K562 (cell line): ENCODE results near the gene RELCH. TPM values are rescaled to one million over a fixed set of nuclear protein-coding genes. Genes with fewer than 3 reads are reported as not detected.

ENCODE experiments used
- ATAC-seq: fragments of 200-7000 bp; cut with Tn5 transposase; 3 replicates; pipeline ENCODE4 v1.9.1; 2020; ENCODE audit warnings: moderate library complexity
- BruUV-seq: library from RNA; stranded (reverse); fragments of 400-500 nt; replicated peaks from 2 replicates; lab custom pipeline; 2021; lab: Mats Ljungman, UMichigan
- CTCF ChIA-PET: fragments of 300-600 bp; formaldehyde crosslinking; extraction: SDS; loops from one replicate; lab custom pipeline; 2021; ENCODE audit warnings: low intra/inter-chr PET ratio; lab: Yijun Ruan, JAX
- POLR2A ChIA-PET: fragments of 300-600, 350-650 bp; sonication (Branson Sonifier 250); formaldehyde crosslinking; extraction: SDS; loops from one replicate; lab custom pipeline; 2021; ENCODE audit warnings: antibody characterized with exemption, inconsistent platforms; lab: Yijun Ruan, JAX
- DNase-seq, 4 experiments: peaks; one replicate each; pipeline versions ENCODE4 v3.0.0 to v3.0.0-alpha.2; 2011 to 2018; ENCODE audit warnings: low spot score in 3 of 4, mixed read lengths in 3 of 4; ENCODE audit errors: extremely low read depth in 1 of 4
- FAIRE-seq: peaks from 2 replicates; lab custom pipeline; 2011; peaks lifted over from hg19 to GRCh38; lab: Jason Lieb, UNC
- H2AFZ ChIP-seq: 2 replicates; pipeline ENCODE4 v1.6.0; 2011; ENCODE audit warnings: low read depth, low read length, control low read depth, inconsistent platforms
- H3K27ac ChIP-seq: fragments of 200-600 bp; 3 replicates; pipeline ENCODE4 v1.8.0; 2011; ENCODE audit warnings: low read depth, mild to moderate bottlenecking, control low read depth, inconsistent platforms, low read length, moderate library complexity, mixed read lengths; ENCODE audit errors: extremely low read depth
- H3K27me3 ChIP-seq, 2 experiments: fragments of 300-600 bp in 1 of 2; 2 replicates in 1 of 2; 3 replicates in 1 of 2; pipeline versions ENCODE4 v1.6.0 to v1.8.0; 2011; ENCODE audit warnings: inconsistent platforms in 2 of 2, low read length in 2 of 2, mild to moderate bottlenecking in 1 of 2, mixed read lengths in 1 of 2, moderate library complexity in 1 of 2; ENCODE audit not compliant: control insufficient read depth in 2 of 2, insufficient read depth in 2 of 2
- H3K36me3 ChIP-seq: fragments of 300-600 bp; 3 replicates; pipeline ENCODE4 v1.8.0; 2011; ENCODE audit warnings: mild to moderate bottlenecking, low read length, inconsistent platforms; ENCODE audit not compliant: control insufficient read depth, insufficient read depth
- H3K4me1 ChIP-seq, 2 experiments: fragments of 200-600 bp in 1 of 2; replicated peaks in 1 of 2; 2 replicates in 1 of 2; 3 replicates in 1 of 2; pipeline versions ENCODE4 v1.5.1 to v1.8.0; 2011; ENCODE audit warnings: inconsistent platforms in 2 of 2, low read length in 2 of 2, mild to moderate bottlenecking in 1 of 2, mixed read lengths in 1 of 2, moderate library complexity in 1 of 2; ENCODE audit not compliant: control insufficient read depth in 2 of 2, insufficient read depth in 2 of 2
- H3K4me2 ChIP-seq: 2 replicates; pipeline ENCODE4 v1.6.1; 2011; ENCODE audit warnings: low read length, control low read depth, inconsistent platforms, mixed read lengths; ENCODE audit not compliant: insufficient read depth
- H3K4me3 ChIP-seq: fragments of 200-600 bp; sonication (generic), shearing (Covaris generic); 2 replicates; pipeline ENCODE4 v1.5.1; 2016; ENCODE audit warnings: control low read depth, inconsistent platforms
- H3K79me2 ChIP-seq: fragments of 200-600 bp; 3 replicates; pipeline ENCODE4 v1.8.0; 2011; ENCODE audit warnings: low read length, inconsistent platforms; ENCODE audit not compliant: control insufficient read depth, insufficient read depth
- H3K9ac ChIP-seq, 2 experiments: 2 replicates each; pipeline versions ENCODE4 v1.6.0 to v1.6.1; 2011; ENCODE audit warnings: low read depth in 2 of 2, low read length in 2 of 2, control low read depth in 1 of 2, inconsistent platforms in 1 of 2, mild to moderate bottlenecking in 1 of 2, mixed read lengths in 1 of 2; ENCODE audit not compliant: insufficient read depth in 1 of 2
- H3K9me1 ChIP-seq: one replicate; pipeline ENCODE4 v1.6.0; 2011; ENCODE audit warnings: inconsistent platforms, mild to moderate bottlenecking, low read length, moderate library complexity; ENCODE audit not compliant: control insufficient read depth, insufficient read depth
- H3K9me3 ChIP-seq: replicated peaks from 2 replicates; pipeline ENCODE4 v1.5.1; 2011; ENCODE audit warnings: low read depth, low read length, inconsistent platforms; ENCODE audit not compliant: control insufficient read depth, insufficient read depth
- H4K20me1 ChIP-seq: replicated peaks from 2 replicates; pipeline ENCODE4 v1.6.1; 2011; ENCODE audit warnings: low read length, inconsistent platforms, mixed read lengths; ENCODE audit not compliant: control insufficient read depth, insufficient read depth
- ESRRB ChIP-seq: fragments of 250-450 bp; sonication (Bioruptor Pico); IDR thresholded peaks from 2 replicates; pipeline ENCODE4 v1.5.0; 2020; ENCODE audit warnings: mild to moderate bottlenecking, moderate library complexity, borderline replicate concordance
- ILK ChIP-seq: fragments of 450-650 bp; IDR thresholded peaks from 2 replicates; pipeline ENCODE4 v1.6.1; 2016; ENCODE audit warnings: missing genetic modification characterization, low read depth, mild to moderate bottlenecking, missing compliant biosample characterization, moderate library complexity, borderline replicate concordance
- IRF2 ChIP-seq: sonication (generic); formaldehyde crosslinking; IDR thresholded peaks from 2 replicates; pipeline ENCODE4 v1.8.1; 2022; ENCODE audit warnings: mild to moderate bottlenecking, missing genetic modification reagents
- TAL1 ChIP-seq: fragments of 450-650 bp; IDR thresholded peaks from 2 replicates; pipeline ENCODE4 v1.6.1; 2016; ENCODE audit warnings: mild to moderate bottlenecking
- ZNF644 ChIP-seq: fragments of 200-800 bp; sonication (Bioruptor generic); IDR thresholded peaks from 2 replicates; pipeline ENCODE4 v1.6.1; 2016; ENCODE audit warnings: low read depth, missing genetic modification characterization, missing compliant biosample characterization
- WGBS: fragments of 100-300 bp; shearing (Covaris generic); methylation state at CpG from one replicate; pipeline ENCODE4 v1.1.6; 2016; ENCODE audit warnings: low coverage, mixed read lengths; ENCODE audit not compliant: insufficient coverage; ENCODE audit errors: missing lambda C conversion rate; 5-methylcytosine and 5-hydroxymethylcytosine counted together
- in situ Hi-C: fragments of 300-500 bp; cut with MboI; formaldehyde crosslinking; loops from 4 replicates; pipeline ENCODE4 v1.15.0; 2018; ENCODE audit warnings: inconsistent platforms, mixed read lengths
- intact Hi-C: fragments of 100-400 bp; cut with micrococcal nuclease; formaldehyde crosslinking; loops from 2 replicates; pipeline ENCODE4 v1.14.2; 2022
- polyA plus RNA-seq, 8 experiments: library from polyadenylated mRNA; depleted of rRNA in 4 of 8; stranded (reverse) in 5 of 8; unstranded in 3 of 8; fragments of >200 nt; fragmentation: Nextera tagmentation in 2 of 8; fragmentation: Illumina TruSeq in 1 of 8; extraction: Ambion mirVana in 2 of 8; extraction: Trizol in 1 of 8; gene quantifications; 2 replicates each; pipeline versions ENCODE4 v1.2.1 to v1.2.3, GENCODE V29; 2011 to 2014; ENCODE audit warnings: inconsistent platforms in 1 of 8, missing spikeins in 1 of 8
- total RNA-seq, 7 experiments: library from RNA; depleted of rRNA in 6 of 7; stranded (reverse); fragments of >200 nt in 6 of 7; fragmentation: Illumina TruSeq in 2 of 7; extraction: Trizol in 2 of 7; gene quantifications; 2 replicates each; pipeline versions ENCODE4 v1.2.1 to v1.2.3, GENCODE V29; 2011 to 2021; ENCODE audit warnings: low replicate concordance in 1 of 7
- TF ChIP-seq, protein P1 (sequence below): sonication (generic); IDR thresholded peaks from 2 replicates; pipeline ENCODE4 v1.6.1; 2016
- TF ChIP-seq, protein P2 (sequence below): sonication (generic); formaldehyde crosslinking; IDR thresholded peaks from 2 replicates; pipeline ENCODE4 v1.8.1; 2022; ENCODE audit warnings: missing genetic modification reagents
- TF ChIP-seq, protein P3 (sequence below), 2 experiments: fragments of 150-350 bp in 1 of 2; IDR thresholded peaks; 2 replicates each; pipeline ENCODE4 v1.6.1; 2012 to 2016; ENCODE audit warnings: low read depth in 2 of 2, low read length in 2 of 2, mild to moderate bottlenecking in 1 of 2, moderate library complexity in 1 of 2

Gene RELCH
- total and polyA plus RNA-seq, 9 of the 15 experiments (the other 6 are each of a cell fraction or from before 2014, with no cell fraction given): 1.4 to 13.6 (median 7.6) TPM

DNA sequence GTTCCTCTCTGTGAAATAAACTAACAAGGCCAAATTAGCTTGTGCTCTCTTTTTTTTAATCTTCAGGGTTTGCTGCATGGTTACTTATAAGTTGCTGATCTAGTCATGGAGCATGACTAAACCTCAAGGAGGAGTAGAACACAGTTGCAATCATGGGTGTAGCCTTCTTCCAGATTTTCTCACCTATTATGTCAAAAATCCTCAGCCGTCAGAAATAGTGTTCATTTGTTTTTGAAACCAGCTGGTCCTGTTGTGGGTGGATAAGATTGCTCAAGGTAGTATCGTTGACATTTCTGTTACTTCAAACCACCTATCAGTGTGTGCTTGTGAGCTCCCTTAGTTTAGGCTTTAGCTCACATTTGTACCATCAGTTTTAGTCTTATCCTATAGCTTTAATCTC, 11.2 kb downstream of the RELCH start:
- H3K4me1 ChIP-seq: no peaks in the 10 kb centered on the region
- CTCF ChIA-PET: no interaction called here
- DNase-seq (peak in 1 of 4 experiments; percentile 9), ATAC-seq (peak; percentile 60)
- no peak overlapping the region for H2AFZ ChIP-seq
- no peaks in the 10 kb centered on the region for H4K20me1 ChIP-seq
- no peaks in the 10 kb centered on the region for H3K9me1 ChIP-seq
- 9% methylated on average over 2 of the region's 2 CpGs for WGBS
- H3K4me3 ChIP-seq: no peak overlapping the region
- H3K27ac ChIP-seq: no peak overlapping the region
- H3K27me3 ChIP-seq: no peaks in the 10 kb centered on the region
- TF ChIP-seq ILK: no peak
- TF ChIP-seq, protein P1, sequence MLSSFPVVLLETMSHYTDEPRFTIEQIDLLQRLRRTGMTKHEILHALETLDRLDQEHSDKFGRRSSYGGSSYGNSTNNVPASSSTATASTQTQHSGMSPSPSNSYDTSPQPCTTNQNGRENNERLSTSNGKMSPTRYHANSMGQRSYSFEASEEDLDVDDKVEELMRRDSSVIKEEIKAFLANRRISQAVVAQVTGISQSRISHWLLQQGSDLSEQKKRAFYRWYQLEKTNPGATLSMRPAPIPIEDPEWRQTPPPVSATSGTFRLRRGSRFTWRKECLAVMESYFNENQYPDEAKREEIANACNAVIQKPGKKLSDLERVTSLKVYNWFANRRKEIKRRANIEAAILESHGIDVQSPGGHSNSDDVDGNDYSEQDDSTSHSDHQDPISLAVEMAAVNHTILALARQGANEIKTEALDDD: 0 out of 2 replicates have a peak, but pooled peaks have one; percentile 12
- TF ChIP-seq, all 486 proteins: peak for 1
- no peak overlapping the region for H3K4me2 ChIP-seq
- peaks cover 78% of the 10 kb centered on the region for H3K79me2 ChIP-seq
- FAIRE-seq: peak; percentile 42
- H3K9ac ChIP-seq: no peak overlapping the region
- intact Hi-C loops (no loop called here), in situ Hi-C loops (loop anchor here (25.0 kb wide), 1 partner anchor 789 kb away; no protein-coding TSS in a partner anchor)
- H3K36me3 ChIP-seq: no peaks in the 10 kb centered on the region; the same call in 2 of the 3 replicates
- POLR2A ChIA-PET: no interaction called here
- BruUV-seq: no TSS peak
- H3K9me3 ChIP-seq: no peaks in the 10 kb centered on the region

DNA sequence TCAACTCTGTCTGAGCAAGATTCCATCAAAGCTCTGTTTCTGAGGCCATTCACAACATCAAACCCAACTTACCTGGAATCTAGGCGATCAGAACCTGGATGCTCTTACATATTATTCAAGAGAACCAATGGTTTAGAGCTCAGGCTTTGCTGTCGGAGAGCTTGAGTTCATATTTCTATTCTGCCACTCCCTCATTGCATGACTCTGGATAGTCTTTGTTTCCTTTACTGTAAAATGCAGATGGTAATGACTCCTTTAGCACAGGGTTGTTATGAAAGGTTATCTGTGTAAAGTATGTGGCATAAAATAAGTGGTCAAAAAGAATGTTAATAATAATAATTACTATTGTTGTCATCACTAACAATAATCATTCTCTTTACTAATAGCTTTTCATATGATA, 12.6 kb downstream of the RELCH start:
- no peak for ATAC-seq
- BruUV-seq: no TSS peak
- Histone ChIP-seq H4K20me1 (no peaks in the 10 kb centered on the region), H3K4me3 (no peak overlapping the region), H3K27ac (no peak overlapping the region), H3K9ac (no peak overlapping the region), H3K36me3 (no peaks in the 10 kb centered on the region; the same call in 2 of the 3 replicates), H3K79me2 (peaks cover 74% of the 10 kb centered on the region), H3K4me1 (no peaks in the 10 kb centered on the region; a peak in 1 of 5 replicates), H3K9me3 (no peaks in the 10 kb centered on the region), H3K9me1 (no peaks in the 10 kb centered on the region), H2AFZ (no peak overlapping the region), H3K27me3 (no peaks in the 10 kb centered on the region), H3K4me2 (no peak overlapping the region)
- DNase-seq: no peak
- ChIA-PET POLR2A (interaction anchor here (0.9 kb wide), 1 partner anchor 9 kb away, joined by 4 read pairs; no protein-coding TSS in a partner anchor), CTCF (no interaction called here)
- in situ Hi-C loops: loop anchor here (25.0 kb wide), 1 partner anchor 788 kb away; no protein-coding TSS in a partner anchor
- WGBS: 67% methylated on average over 1 of the region's 2 CpGs
- intact Hi-C loops: no loop called here
- no peak for FAIRE-seq
- TF ChIP-seq ZNF644 (tag) (no peak), TAL1 (no peak), IRF2 (no peak), ESRRB (no peak)
- TF ChIP-seq, protein P2, sequence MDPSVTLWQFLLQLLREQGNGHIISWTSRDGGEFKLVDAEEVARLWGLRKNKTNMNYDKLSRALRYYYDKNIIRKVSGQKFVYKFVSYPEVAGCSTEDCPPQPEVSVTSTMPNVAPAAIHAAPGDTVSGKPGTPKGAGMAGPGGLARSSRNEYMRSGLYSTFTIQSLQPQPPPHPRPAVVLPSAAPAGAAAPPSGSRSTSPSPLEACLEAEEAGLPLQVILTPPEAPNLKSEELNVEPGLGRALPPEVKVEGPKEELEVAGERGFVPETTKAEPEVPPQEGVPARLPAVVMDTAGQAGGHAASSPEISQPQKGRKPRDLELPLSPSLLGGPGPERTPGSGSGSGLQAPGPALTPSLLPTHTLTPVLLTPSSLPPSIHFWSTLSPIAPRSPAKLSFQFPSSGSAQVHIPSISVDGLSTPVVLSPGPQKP (CRISPR knock-in tag): no peak
- TF ChIP-seq, protein P3, sequence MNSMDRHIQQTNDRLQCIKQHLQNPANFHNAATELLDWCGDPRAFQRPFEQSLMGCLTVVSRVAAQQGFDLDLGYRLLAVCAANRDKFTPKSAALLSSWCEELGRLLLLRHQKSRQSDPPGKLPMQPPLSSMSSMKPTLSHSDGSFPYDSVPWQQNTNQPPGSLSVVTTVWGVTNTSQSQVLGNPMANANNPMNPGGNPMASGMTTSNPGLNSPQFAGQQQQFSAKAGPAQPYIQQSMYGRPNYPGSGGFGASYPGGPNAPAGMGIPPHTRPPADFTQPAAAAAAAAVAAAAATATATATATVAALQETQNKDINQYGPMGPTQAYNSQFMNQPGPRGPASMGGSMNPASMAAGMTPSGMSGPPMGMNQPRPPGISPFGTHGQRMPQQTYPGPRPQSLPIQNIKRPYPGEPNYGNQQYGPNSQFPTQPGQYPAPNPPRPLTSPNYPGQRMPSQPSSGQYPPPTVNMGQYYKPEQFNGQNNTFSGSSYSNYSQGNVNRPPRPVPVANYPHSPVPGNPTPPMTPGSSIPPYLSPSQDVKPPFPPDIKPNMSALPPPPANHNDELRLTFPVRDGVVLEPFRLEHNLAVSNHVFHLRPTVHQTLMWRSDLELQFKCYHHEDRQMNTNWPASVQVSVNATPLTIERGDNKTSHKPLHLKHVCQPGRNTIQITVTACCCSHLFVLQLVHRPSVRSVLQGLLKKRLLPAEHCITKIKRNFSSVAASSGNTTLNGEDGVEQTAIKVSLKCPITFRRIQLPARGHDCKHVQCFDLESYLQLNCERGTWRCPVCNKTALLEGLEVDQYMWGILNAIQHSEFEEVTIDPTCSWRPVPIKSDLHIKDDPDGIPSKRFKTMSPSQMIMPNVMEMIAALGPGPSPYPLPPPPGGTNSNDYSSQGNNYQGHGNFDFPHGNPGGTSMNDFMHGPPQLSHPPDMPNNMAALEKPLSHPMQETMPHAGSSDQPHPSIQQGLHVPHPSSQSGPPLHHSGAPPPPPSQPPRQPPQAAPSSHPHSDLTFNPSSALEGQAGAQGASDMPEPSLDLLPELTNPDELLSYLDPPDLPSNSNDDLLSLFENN (IDR thresholded peaks at IDR 0.05; ENCODE audit: low read depth in 2 of 2, low read length in 2 of 2): no peak
